WTC11 (cell line): ENCODE data around the gene CDV3. TPM values are rescaled to one million over a fixed set of nuclear protein-coding genes. Genes with fewer than 3 reads are reported as not detected.
"Not testable (repeated sequence)": the region's sequence is repeated elsewhere in the genome, so short reads cannot be mapped to it uniquely, and the experiment has no call there.

ENCODE experiments used
- ATAC-seq: fragments of 200-7000 bp; cut with Tn5 transposase; 2 replicates; pipeline ENCODE4 v1.10.0; 2021; ENCODE audit warnings: mild to moderate bottlenecking, moderate library complexity
- Bru-seq: library from RNA; stranded (reverse); fragments of 400-500 nt; gene quantifications from one replicate; lab custom pipeline; 2021; lab: Mats Ljungman, UMichigan
- CTCF ChIA-PET: fragments of 300-600 bp; sonication (Branson Sonifier 250); formaldehyde crosslinking; loops from one replicate; lab custom pipeline; 2021; ENCODE audit warnings: antibody characterized with exemption; lab: Charles Lee
- POLR2A ChIA-PET: fragments of 350-600 bp; sonication (Branson Sonifier 250); formaldehyde crosslinking; loops from one replicate; lab custom pipeline; 2021; ENCODE audit warnings: antibody characterized with exemption; lab: Charles Lee
- DNase-seq: peaks from one replicate; pipeline ENCODE4 v3.0.0; 2021; ENCODE audit warnings: low spot score
- H3K27ac Mint-ChIP-seq: 2 replicates; pipeline ENCODE4 v1.8.0; 2021; ENCODE audit warnings: mixed read lengths
- H3K27me3 Mint-ChIP-seq: 2 replicates; pipeline ENCODE4 v1.8.0; 2021; ENCODE audit warnings: low read depth, mild to moderate bottlenecking, moderate library complexity, mixed read lengths
- H3K36me3 Mint-ChIP-seq: 2 replicates; pipeline ENCODE4 v1.8.0; 2021; ENCODE audit warnings: mixed read lengths
- H3K4me1 Mint-ChIP-seq: 2 replicates; pipeline ENCODE4 v1.8.0; 2022; ENCODE audit warnings: mixed read lengths
- H3K4me3 Mint-ChIP-seq: 2 replicates; pipeline ENCODE4 v1.8.0; 2021; ENCODE audit warnings: mild to moderate bottlenecking, moderate library complexity, mixed read lengths
- H3K9me3 Mint-ChIP-seq: 2 replicates; pipeline ENCODE4 v1.8.0; 2021; ENCODE audit warnings: mixed read lengths
- ESRRA ChIP-seq: sonication (generic); formaldehyde crosslinking; IDR thresholded peaks from 2 replicates; pipeline ENCODE4 v1.8.1; 2022; ENCODE audit warnings: mild to moderate bottlenecking, missing genetic modification reagents, borderline replicate concordance
- GTF2I ChIP-seq: fragments of 250-450 bp; sonication (Bioruptor Pico); conservative IDR thresholded peaks from 2 replicates; pipeline ENCODE4 v1.4.0; 2021; ENCODE audit warnings: mild to moderate bottlenecking
- HMGXB4 ChIP-seq: sonication (generic); formaldehyde crosslinking; IDR thresholded peaks from 2 replicates; pipeline ENCODE4 v1.8.1; 2023; ENCODE audit warnings: mild to moderate bottlenecking, moderate library complexity, missing genetic modification reagents
- MLX ChIP-seq: sonication (generic); formaldehyde crosslinking; IDR thresholded peaks from 2 replicates; pipeline ENCODE4 v1.8.1; 2023; ENCODE audit warnings: mild to moderate bottlenecking, missing genetic modification reagents, moderate library complexity
- MYBL2 ChIP-seq: sonication (generic); formaldehyde crosslinking; IDR thresholded peaks from 2 replicates; pipeline ENCODE4 v1.8.1; 2023; ENCODE audit warnings: mild to moderate bottlenecking, moderate library complexity, missing genetic modification reagents
- NR2C2 ChIP-seq: sonication (generic); formaldehyde crosslinking; IDR thresholded peaks from 2 replicates; pipeline ENCODE4 v1.8.0; 2022; ENCODE audit warnings: mild to moderate bottlenecking, missing genetic modification reagents
- PREB ChIP-seq: sonication (generic); formaldehyde crosslinking; IDR thresholded peaks from 2 replicates; pipeline ENCODE4 v1.8.1; 2022; ENCODE audit warnings: mild to moderate bottlenecking, missing genetic modification reagents, moderate library complexity, borderline replicate concordance
- RELA ChIP-seq: sonication (generic); formaldehyde crosslinking; IDR thresholded peaks from 2 replicates; pipeline ENCODE4 v1.8.1; 2022; ENCODE audit warnings: missing genetic modification reagents, mild to moderate bottlenecking, borderline replicate concordance
- SMAD3 ChIP-seq: sonication (generic); formaldehyde crosslinking; IDR thresholded peaks from 2 replicates; pipeline ENCODE4 v1.8.0; 2022; ENCODE audit warnings: missing genetic modification reagents, mild to moderate bottlenecking, borderline replicate concordance
- SMAD4 ChIP-seq: sonication (generic); formaldehyde crosslinking; IDR thresholded peaks from 2 replicates; pipeline ENCODE4 v1.8.0; 2022; ENCODE audit warnings: mild to moderate bottlenecking, missing genetic modification reagents
- SOX15 ChIP-seq: fragments of 250-450 bp; sonication (Bioruptor Pico); IDR thresholded peaks from 2 replicates; pipeline ENCODE4 v1.9.0; 2021; ENCODE audit warnings: mild to moderate bottlenecking
- TEAD1 ChIP-seq: sonication (generic); formaldehyde crosslinking; IDR thresholded peaks from 2 replicates; pipeline ENCODE4 v1.8.0; 2022; ENCODE audit warnings: mild to moderate bottlenecking, missing genetic modification reagents
- ZNF121 ChIP-seq: sonication (generic); formaldehyde crosslinking; IDR thresholded peaks from 2 replicates; pipeline ENCODE4 v1.8.0; 2023; ENCODE audit warnings: missing genetic modification reagents
- long read RNA-seq, 3 experiments: library from RNA in 1 of 3; library from capped mRNA in 1 of 3; library from polyadenylated mRNA in 1 of 3; unstranded in 2 of 3; stranded (forward) in 1 of 3; transcript quantifications; one replicate each; pipeline ENCODE4 v2.0.0, GENCODE V29; 2021
- total RNA-seq: library from RNA; stranded (reverse); gene quantifications from 3 replicates; pipeline ENCODE4 v1.2.3, GENCODE V29; 2021
- TF ChIP-seq, protein P1 (sequence below): sonication (generic); formaldehyde crosslinking; IDR thresholded peaks from 2 replicates; pipeline ENCODE4 v1.8.1; 2022; ENCODE audit warnings: mild to moderate bottlenecking, moderate library complexity, missing genetic modification reagents
- TF ChIP-seq, protein P2 (sequence below): fragments of 200-600 bp; IDR thresholded peaks from 2 replicates; pipeline ENCODE4 v1.8.0; 2022; ENCODE audit warnings: antibody characterized with exemption
- TF ChIP-seq, protein P3 (sequence below): sonication (generic); formaldehyde crosslinking; IDR thresholded peaks from 2 replicates; pipeline ENCODE4 v1.8.1; 2023; ENCODE audit warnings: mild to moderate bottlenecking, missing genetic modification reagents, borderline replicate concordance

The CDV3 gene, protein sequence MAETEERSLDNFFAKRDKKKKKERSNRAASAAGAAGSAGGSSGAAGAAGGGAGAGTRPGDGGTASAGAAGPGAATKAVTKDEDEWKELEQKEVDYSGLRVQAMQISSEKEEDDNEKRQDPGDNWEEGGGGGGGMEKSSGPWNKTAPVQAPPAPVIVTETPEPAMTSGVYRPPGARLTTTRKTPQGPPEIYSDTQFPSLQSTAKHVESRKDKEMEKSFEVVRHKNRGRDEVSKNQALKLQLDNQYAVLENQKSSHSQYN
- 128 to 162 TPM (median 132 TPM) in 3 replicates for total RNA-seq
- Bru-seq, nascent RNA = percentile 97 among the genes with signal in this experiment
- long read RNA-seq, experiment 1, transcript CDV3-201 (5 exons, 3,307 nt) = major isoform, 176 of 465 reads
- long read RNA-seq, experiment 1, transcript CDV3-203 (5 exons, 955 nt) = minor isoform, 109 of 465 reads
- long read RNA-seq, experiment 1, partial matches to known transcripts = 76 of 465 reads
- long read RNA-seq, experiment 1, other reads (novel, unspliced or antisense) = 102 of 465 reads
- long read RNA-seq, experiment 2, transcript CDV3-203 (5 exons, 955 nt) = minor isoform, 24 of 222 reads
- long read RNA-seq, experiment 2, transcript CDV3-201 (5 exons, 3,307 nt) = major isoform, 37 of 222 reads
- long read RNA-seq, experiment 2, partial matches to known transcripts = 89 of 222 reads
- long read RNA-seq, experiment 2, other reads (novel, unspliced or antisense) = 71 of 222 reads
- long read RNA-seq, experiment 3, partial matches to known transcripts = 6 of 9 reads
- long read RNA-seq, experiment 3, other reads (novel, unspliced or antisense) = 3 of 9 reads

- CTCF ChIA-PET = interaction anchor here (0.7 to 1.9 kb wide), 17 partner anchors 12 to 847 kb away, joined by 3 to 23 read pairs (median 5); no protein-coding TSS in a partner anchor
- ATAC-seq = peak; percentile 5
- DNase-seq = no peak
- TF ChIP-seq SMAD4 (no peak), NR2C2 (no peak), RELA (CRISPR knock-in tag) (no peak), ZNF121 (no peak), HMGXB4 (0 out of 2 replicates have a peak, but pooled peaks have one; percentile 29), SMAD3 (CRISPR knock-in tag) (no peak), TEAD1 (CRISPR knock-in tag) (0 out of 2 replicates have a peak, but pooled peaks have one; percentile 47), ESRRA (CRISPR knock-in tag) (no peak), GTF2I (CRISPR knock-in tag) (no peak), SOX15 (CRISPR knock-in tag) (no peak), PREB (CRISPR knock-in tag) (no peak), MYBL2 (CRISPR knock-in tag) (no peak), MLX (no peak)
- TF ChIP-seq, protein P1, sequence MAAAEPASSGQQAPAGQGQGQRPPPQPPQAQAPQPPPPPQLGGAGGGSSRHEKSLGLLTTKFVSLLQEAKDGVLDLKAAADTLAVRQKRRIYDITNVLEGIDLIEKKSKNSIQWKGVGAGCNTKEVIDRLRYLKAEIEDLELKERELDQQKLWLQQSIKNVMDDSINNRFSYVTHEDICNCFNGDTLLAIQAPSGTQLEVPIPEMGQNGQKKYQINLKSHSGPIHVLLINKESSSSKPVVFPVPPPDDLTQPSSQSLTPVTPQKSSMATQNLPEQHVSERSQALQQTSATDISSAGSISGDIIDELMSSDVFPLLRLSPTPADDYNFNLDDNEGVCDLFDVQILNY (CRISPR knock-in tag) = peak; percentile 66; the same call in 1 of the 2 replicates
- TF ChIP-seq, protein P2, sequence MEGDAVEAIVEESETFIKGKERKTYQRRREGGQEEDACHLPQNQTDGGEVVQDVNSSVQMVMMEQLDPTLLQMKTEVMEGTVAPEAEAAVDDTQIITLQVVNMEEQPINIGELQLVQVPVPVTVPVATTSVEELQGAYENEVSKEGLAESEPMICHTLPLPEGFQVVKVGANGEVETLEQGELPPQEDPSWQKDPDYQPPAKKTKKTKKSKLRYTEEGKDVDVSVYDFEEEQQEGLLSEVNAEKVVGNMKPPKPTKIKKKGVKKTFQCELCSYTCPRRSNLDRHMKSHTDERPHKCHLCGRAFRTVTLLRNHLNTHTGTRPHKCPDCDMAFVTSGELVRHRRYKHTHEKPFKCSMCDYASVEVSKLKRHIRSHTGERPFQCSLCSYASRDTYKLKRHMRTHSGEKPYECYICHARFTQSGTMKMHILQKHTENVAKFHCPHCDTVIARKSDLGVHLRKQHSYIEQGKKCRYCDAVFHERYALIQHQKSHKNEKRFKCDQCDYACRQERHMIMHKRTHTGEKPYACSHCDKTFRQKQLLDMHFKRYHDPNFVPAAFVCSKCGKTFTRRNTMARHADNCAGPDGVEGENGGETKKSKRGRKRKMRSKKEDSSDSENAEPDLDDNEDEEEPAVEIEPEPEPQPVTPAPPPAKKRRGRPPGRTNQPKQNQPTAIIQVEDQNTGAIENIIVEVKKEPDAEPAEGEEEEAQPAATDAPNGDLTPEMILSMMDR = no peak
- TF ChIP-seq, protein P3, sequence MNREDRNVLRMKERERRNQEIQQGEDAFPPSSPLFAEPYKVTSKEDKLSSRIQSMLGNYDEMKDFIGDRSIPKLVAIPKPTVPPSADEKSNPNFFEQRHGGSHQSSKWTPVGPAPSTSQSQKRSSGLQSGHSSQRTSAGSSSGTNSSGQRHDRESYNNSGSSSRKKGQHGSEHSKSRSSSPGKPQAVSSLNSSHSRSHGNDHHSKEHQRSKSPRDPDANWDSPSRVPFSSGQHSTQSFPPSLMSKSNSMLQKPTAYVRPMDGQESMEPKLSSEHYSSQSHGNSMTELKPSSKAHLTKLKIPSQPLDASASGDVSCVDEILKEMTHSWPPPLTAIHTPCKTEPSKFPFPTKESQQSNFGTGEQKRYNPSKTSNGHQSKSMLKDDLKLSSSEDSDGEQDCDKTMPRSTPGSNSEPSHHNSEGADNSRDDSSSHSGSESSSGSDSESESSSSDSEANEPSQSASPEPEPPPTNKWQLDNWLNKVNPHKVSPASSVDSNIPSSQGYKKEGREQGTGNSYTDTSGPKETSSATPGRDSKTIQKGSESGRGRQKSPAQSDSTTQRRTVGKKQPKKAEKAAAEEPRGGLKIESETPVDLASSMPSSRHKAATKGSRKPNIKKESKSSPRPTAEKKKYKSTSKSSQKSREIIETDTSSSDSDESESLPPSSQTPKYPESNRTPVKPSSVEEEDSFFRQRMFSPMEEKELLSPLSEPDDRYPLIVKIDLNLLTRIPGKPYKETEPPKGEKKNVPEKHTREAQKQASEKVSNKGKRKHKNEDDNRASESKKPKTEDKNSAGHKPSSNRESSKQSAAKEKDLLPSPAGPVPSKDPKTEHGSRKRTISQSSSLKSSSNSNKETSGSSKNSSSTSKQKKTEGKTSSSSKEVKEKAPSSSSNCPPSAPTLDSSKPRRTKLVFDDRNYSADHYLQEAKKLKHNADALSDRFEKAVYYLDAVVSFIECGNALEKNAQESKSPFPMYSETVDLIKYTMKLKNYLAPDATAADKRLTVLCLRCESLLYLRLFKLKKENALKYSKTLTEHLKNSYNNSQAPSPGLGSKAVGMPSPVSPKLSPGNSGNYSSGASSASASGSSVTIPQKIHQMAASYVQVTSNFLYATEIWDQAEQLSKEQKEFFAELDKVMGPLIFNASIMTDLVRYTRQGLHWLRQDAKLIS = no peak
- H3K27me3 Mint-ChIP-seq = no peaks in the 10 kb centered on the region
- peak within 1 kb of the TSS; percentile 97 for H3K4me3 Mint-ChIP-seq
- POLR2A ChIA-PET = interaction anchor here (0.5 to 1.7 kb wide), 9 partner anchors 11 to 150 kb away, joined by 3 to 10 read pairs (median 4); no protein-coding TSS in a partner anchor
- peaks cover 39% of the 10 kb centered on the region for H3K36me3 Mint-ChIP-seq
- peak within 1 kb of the TSS; percentile 99 for H3K27ac Mint-ChIP-seq
- H3K4me1 Mint-ChIP-seq = peaks cover 36% of the 10 kb centered on the region
- no peaks in the 10 kb centered on the region for H3K9me3 Mint-ChIP-seq
Measured at GRCh38 chr3:133573629-133574194, at the start of gene CDV3. Gene CDV3, plus strand, starts transcription at chr3:133573686. Its CDS starts 359 bp downstream, at chr3:133574045.

DNA sequence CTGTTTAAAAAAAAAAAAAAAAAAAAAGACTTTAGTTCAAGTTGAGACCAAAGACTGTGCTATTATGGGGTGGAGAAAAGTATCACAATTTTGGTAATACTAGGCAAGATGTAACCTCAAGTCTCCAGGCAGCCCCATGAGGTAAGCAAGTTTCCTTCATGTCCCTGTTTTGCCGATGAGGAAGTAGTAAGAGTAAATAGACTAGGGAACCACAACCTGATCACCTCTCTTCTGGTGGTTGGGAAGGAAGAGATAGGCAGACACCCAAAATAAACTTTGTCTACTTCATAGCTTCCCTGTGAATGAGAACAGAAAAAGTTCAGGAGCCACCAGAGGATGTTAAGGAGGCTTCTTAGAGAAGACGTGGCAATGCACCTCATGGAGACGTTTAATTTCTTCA, 49.7 kb upstream of the CDV3 start:
- DNase-seq, H3K36me3 Mint-ChIP-seq, H3K4me1 Mint-ChIP-seq, H3K27me3 Mint-ChIP-seq, CTCF ChIA-PET, H3K4me3 Mint-ChIP-seq, POLR2A ChIA-PET, ATAC-seq, H3K27ac Mint-ChIP-seq, H3K9me3 Mint-ChIP-seq: not testable (repeated sequence)
